ENCODE data around the gene RND2.

The RND2 gene

DNA sequence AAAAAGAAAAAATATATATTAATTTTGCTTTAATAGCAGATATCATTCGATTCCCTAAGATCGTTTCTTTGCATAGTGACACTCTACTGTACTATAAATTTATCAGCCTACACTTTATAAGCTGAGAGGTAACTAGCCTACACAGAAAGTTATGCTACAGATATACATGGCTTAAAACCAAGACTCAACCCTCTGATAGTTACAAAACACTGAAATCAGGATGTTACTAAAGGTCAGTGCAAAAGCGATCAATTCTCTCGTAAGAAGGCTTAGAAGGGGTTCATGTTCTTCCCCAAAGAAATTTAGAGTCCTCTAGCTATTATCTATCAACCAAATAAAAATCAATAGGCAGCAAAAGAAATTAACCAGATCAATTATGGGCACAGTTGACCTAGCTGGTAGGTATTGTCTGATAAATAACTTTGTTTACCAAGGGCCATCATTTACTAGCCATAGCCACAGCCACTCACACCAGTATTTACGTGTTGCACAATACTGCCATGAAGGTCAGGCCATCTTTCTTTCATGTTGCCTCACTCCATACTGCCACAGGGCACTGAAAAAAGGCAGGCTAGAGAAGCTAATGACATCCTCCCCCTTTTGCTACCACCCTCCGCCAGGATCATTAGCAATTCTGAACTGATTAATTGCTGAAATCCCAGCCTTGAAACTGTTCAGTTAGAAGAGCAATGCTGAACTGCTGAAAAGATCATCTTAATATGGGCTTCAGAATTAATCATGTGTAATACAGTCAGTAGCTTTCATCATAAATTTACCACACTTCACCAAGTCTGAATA lies 43.7 kb downstream of the RND2 start:
- Mint-ChIP-seq H3K9me3 (no peaks in the 10 kb centered on the region), H3K27ac (no peak overlapping the region), H3K4me3 (no peak overlapping the region), H3K36me3 (peaks cover 4 to 21% of the 10 kb centered on the region in 2 donors), H3K27me3 (no peaks in the 10 kb centered on the region), H3K4me1 (no peaks in the 10 kb centered on the region)
- ATAC-seq (replicated peaks) (no peak), DNase-seq (no peak)

GRCh38 chr17:43069368-43069898 lies 44.4 kb downstream of the RND2 start:
- H3K36me3 Mint-ChIP-seq: peaks cover 4 to 21% of the 10 kb centered on the region in 2 donors
- H3K4me3 Mint-ChIP-seq: no peak overlapping the region

GRCh38 chr17:43070257-43070656 lies 45.2 kb downstream of the RND2 start:
- DNase-seq (no peak), ATAC-seq (replicated peaks) (no peak)
- no peak overlapping the region for H3K27ac Mint-ChIP-seq
- H3K4me3 Mint-ChIP-seq: no peak overlapping the region
- H3K9me3 Mint-ChIP-seq: no peaks in the 10 kb centered on the region
- peaks cover 8 to 26% of the 10 kb centered on the region in 2 donors for H3K36me3 Mint-ChIP-seq
- no peaks in the 10 kb centered on the region for H3K27me3 Mint-ChIP-seq
- H3K4me1 Mint-ChIP-seq: no peaks in the 10 kb centered on the region

More at GRCh38 chr17:43069368-43069898, 44.4 kb downstream of the RND2 start:
- no peaks in the 10 kb centered on the region for H3K27me3 Mint-ChIP-seq
- DNase-seq (no peak), ATAC-seq (replicated peaks) (no peak)
- no peaks in the 10 kb centered on the region for H3K4me1 Mint-ChIP-seq
- no peaks in the 10 kb centered on the region for H3K9me3 Mint-ChIP-seq
- no peak overlapping the region for H3K27ac Mint-ChIP-seq

DNA sequence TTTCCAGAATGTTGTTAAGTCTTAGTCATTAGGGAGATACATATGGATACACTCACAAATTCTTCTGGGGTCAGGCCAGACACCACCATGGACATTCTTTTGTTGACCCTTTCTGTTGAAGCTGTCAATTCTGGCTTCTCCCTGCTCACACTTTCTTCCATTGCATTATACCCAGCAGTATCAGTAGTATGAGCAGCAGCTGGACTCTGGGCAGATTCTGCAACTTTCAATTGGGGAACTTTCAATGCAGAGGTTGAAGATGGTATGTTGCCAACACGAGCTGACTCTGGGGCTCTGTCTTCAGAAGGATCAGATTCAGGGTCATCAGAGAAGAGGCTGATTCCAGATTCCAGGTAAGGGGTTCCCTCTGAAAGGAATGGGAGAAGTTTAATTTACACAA lies 45.8 kb downstream of the RND2 start:
- H3K4me1 Mint-ChIP-seq: no peaks in the 10 kb centered on the region
- DNase-seq: no peak
- no peaks in the 10 kb centered on the region for H3K9me3 Mint-ChIP-seq
- no peaks in the 10 kb centered on the region for H3K27me3 Mint-ChIP-seq
- no peak overlapping the region for H3K4me3 Mint-ChIP-seq
- H3K36me3 Mint-ChIP-seq: peaks cover 5 to 23% of the 10 kb centered on the region in 2 donors
- no peak for ATAC-seq (replicated peaks)
- no peak overlapping the region for H3K27ac Mint-ChIP-seq

GRCh38 chr17:43074869-43075268 lies 49.8 kb downstream of the RND2 start:
- Mint-ChIP-seq H3K9me3 (no peaks in the 10 kb centered on the region), H3K27ac (no peak overlapping the region), H3K27me3 (no peaks in the 10 kb centered on the region), H3K36me3 (peaks cover 3 to 18% of the 10 kb centered on the region in 2 donors), H3K4me3 (no peak overlapping the region), H3K4me1 (no peaks in the 10 kb centered on the region)
- DNase-seq (no peak), ATAC-seq (replicated peaks) (no peak)

DNA sequence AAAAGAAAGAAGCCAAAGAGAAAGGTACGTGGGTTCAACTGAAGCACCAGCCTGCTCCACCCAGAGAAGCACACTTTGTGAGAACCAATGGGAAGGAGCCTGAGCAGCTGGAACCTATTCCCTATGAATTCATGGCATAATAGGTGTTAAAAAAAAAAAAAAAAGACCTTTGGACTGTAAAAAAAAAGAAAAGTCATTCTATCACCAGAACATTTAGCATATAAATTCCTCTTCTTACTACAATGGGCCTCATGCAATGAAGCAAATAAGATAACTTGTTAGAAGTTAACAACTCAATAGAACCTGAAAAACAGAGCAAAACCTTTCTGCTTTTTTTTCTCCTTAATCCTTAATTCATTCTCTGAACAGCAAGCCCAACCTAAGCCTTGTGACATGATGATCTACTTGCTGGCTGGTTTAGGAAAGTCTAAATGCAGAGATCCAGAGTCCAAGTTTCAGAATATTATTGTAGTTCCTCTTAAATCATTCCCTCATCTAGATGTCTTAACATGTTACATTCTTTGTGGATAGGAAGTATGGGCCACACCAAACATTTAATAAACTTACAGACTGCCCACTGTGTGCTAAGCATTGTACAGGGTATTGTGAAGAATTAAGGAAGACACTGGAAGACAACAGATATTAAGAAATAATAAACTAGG lies 54.7 kb downstream of the RND2 start:
- Mint-ChIP-seq H3K36me3 (peaks cover 4 to 21% of the 10 kb centered on the region in 2 donors), H3K27ac (no peak overlapping the region), H3K4me3 (no peak overlapping the region), H3K27me3 (no peaks in the 10 kb centered on the region), H3K9me3 (no peaks in the 10 kb centered on the region), H3K4me1 (no peaks in the 10 kb centered on the region)
- ATAC-seq (replicated peaks) (no peak), DNase-seq (no peak)

All from stimulated activated naive B cell treated with anti-CD40 and anti-IgM and Interleukin-4, amounts not matched to agents 10 μg/mL and 1 μg/mL and 100 μg/mL, for 72 hours (primary cell).